ENCODE results near the gene RMC1.
"Not testable (repeated sequence)": the region's sequence is repeated elsewhere in the genome, so short reads cannot be mapped to it uniquely, and the experiment has no call there.

Gene RMC1

DNA sequence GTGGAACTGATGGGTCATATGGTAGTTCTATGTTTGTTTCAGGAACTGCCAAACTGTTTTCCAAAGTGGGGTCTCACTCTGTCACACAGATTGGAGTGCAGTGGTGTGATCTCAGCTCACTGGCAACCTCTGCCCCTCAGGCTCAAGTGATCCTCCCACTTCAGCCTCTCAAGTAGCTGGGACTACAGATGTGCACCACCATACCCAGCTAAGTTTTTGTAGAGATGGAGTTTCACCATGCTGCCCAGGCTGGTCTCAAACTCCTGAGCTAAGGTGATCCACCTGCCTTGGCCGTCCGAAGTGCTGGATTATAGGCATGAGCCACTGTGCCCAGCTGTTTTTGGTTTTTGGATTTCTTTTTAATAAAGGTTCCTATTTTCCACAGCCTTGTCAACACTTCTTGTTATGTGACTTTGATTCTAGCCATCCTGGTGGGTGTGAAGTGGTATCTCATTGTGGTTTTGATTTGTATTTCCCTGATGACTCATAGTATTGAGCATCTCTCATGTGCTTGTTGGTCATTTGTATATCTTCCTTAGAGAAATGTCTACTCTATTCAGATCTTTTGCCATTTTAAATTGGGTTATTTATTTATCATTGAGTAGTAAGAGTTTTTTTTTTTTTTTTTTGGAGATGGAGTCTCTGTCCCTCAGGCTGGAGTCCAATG is 60.2 kb downstream of the RMC1 start:
- no peak for DNase-seq (ENCODE audit: low read depth in 2 of 2)

DNA sequence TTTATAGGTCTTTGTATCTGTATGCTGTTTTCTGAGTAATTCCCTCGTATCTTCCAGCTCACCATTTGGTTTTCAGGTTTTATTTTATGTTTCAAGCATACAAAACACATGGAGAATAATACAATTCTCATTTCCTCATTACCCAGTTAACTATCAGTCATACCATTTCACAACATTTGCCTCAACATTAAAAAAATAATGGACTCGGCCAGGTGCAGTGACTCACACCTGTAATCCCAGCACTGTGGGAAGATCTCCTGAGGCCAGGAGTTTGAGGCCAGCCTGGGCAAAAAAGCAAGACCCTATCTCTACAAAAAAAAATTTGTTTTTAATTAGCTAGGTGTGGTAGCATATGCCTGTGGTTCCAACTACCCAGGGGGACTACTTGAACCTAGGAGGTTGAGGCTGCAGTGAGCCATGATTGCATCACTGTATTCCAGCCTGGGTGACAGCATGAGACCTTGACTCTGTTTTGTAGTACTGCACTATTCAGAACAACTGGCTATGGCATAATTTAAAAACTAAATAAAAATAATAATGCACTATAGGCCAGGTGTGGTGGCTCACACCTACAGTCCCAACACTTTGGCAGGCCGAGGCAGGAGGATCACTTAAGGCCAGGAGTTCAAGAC is 62.7 kb downstream of the RMC1 start:
- DNase-seq (ENCODE audit: low read depth in 2 of 2) = no peak

DNA sequence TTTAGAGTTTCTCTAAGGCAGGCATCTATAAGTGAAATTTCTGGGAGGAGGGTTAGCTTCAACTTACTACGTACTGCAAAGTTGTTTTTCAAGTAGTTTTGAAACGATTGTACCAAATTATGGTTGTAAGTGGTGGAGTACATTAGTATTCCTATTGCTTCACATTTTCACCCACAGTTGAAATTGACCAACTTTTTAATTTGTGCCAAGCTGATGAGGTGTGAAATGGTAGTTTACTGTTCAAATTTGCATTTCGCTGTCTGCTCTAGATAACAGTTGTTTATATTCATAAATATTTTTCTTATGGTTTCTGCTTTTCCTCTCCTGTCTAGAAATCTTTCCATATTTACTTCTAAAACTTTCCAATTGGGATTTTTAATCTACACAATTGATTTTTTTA is 64.4 kb downstream of the RMC1 start:
- no peak for DNase-seq (ENCODE audit: low read depth in 2 of 2)

DNA sequence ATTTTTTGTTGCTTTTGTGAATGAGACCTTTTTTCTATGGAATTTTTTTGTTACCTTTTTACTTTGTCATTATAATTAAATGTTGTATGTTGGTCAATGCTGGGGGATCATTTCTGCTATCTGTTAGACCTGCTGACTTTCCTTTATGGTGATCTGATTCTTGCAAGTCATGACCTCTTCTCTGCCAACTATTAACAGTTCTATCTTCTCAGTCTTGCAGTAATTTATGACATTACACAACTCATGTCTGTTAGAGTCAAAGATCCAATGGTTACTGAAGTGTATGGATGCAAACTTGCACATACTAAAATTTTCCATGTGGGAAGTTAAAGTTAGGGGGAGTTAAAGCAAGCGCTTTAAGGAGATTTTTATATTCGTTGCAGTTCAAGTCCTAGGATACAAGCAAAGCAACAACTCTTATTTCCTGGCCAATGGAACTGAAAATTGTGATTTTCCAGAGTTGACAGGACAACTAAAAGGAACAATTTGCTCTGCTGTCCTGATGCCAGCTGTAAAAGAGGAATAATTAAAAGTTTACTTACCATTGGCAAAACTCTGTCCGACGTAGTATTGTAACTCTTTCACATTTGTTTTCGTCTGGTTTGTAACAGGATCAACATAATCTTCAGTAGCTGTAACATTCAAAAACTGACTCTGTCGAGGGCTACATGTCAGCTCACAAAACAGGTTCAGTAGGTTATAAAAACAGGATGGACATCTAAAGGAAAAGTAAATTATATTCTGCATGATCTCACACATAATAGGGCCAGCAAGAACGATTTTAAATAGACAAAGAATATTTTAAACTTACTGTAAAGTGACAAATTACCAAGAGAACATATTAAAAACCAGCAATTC is 65.2 kb downstream of the RMC1 start:
- DNase-seq (ENCODE audit: low read depth in 2 of 2) = no peak

DNA sequence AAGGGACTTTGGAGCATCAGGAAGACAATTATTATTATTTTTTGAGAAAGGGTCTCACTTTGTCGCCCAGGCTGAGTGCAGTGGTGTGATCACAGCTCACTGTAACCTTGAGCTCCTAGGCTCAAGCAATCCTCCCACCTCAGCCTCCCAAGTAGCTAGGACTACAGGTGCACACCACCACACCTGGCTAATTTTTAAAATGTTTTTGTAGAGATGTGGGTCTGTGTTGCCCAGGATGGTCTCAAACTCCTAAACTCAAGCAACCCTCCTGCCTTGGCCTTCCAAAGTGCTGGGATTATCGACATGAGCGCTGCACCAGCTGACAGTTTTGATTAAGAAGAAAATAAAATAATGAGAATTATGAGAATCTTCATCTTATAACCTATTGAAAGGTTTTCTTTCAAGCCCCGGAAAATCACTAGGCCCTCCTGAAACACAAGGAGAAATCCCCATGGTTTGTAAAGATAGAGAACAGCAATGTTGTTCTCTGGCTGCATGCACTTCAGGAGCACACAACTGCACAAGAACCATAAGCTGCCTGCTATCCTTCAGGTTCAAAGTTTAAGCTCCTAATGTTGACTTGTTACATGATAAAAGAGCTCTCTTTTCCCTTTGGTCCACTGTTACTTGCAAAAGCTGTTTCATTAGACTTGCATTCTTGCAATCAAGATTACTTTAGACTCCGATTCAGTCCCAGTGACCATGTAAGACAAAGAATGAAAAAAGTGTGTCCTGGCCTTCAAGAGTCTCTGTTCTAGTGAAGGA is 66.2 kb downstream of the RMC1 start:
- no peak for DNase-seq (ENCODE audit: low read depth in 2 of 2)

DNA sequence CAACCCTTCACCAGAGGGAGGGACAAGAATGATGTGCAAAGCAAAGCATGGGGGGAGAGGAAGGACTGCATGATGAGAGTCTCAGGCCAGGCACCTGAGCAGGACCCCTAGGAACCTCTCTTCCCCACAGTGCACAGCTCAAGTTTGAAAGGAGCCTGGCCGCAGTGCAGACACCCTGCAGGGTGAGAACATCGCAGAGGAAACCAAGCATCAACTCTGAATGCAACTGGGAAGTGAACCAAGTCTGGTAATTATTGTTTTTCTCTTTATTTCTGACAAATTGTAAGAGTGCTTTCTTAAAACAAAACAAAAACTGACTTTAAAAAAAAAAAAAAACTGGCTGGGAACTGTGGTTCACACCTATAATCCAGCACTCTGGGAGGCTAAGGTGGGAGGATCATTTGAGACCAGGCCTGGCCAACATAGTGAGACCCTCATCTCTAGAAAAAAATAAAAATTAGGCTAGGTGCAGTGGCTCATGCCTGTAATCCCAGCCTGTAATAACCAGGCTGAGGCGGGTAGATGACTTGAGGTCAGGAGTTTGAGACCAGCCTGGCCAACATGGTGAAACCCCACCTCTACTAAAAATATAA is 67.7 kb downstream of the RMC1 start:
- DNase-seq (ENCODE audit: low read depth in 2 of 2) = no peak

DNA sequence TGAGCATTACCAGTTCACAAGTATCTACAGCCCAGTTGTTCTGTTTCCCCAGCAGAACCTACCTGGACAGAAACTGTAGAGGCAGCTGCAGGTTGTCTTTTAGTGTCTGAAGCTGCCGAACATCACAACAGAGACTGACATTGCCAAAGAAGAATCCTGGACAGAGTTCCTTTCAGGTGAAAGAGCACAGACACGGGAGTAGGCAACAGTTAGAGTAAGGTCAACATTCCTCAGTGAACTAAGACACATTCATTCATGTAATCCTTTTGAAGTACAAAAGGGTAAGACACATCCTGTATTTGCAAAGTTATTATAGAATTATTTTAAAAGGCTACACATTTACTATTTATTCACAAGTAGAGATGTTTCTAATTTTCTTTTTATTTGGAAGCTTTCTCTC is 68.7 kb downstream of the RMC1 start:
- no peak for DNase-seq (ENCODE audit: low read depth in 2 of 2)

DNA sequence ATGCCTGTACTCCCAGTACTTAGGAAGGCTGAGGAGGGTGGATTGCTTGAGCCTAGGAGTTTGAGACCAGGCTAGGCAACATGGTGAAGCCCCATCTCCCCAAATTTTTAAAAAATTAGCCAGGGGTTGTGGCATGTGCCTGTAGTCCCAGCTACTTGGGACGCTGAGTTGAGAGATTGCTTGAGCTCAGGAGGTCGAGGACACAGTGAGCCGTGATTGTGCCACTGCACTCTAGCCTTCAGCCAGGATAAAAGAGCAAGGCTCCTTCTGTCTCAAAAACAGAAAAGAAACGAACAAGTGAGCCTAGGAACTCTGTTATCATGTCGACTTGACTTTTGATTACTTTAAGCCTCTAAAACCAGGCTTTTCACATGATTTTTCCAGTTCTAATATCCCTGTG is 69.3 kb downstream of the RMC1 start:
- DNase-seq (ENCODE audit: low read depth in 2 of 2) = no peak

DNA sequence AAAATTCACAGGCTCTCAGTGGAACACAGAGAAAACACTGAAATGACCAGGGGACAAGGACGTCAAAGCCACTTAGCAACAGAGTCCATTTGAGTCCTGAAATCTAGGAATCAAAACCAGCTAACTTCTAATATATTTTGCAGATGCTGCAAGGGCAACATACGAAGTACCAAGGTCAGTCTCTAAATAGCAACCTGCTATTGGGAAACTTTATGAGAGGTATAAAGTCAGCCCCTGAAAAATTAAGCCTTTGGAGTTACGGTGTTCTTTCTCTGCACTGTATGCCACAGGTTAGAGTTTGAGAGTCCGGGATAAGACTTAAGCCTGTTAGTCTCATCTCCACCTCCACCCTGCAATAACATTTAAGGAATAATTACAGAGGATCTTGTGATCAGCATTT is 69.7 kb downstream of the RMC1 start:
- DNase-seq (ENCODE audit: low read depth in 2 of 2) = no peak

DNA sequence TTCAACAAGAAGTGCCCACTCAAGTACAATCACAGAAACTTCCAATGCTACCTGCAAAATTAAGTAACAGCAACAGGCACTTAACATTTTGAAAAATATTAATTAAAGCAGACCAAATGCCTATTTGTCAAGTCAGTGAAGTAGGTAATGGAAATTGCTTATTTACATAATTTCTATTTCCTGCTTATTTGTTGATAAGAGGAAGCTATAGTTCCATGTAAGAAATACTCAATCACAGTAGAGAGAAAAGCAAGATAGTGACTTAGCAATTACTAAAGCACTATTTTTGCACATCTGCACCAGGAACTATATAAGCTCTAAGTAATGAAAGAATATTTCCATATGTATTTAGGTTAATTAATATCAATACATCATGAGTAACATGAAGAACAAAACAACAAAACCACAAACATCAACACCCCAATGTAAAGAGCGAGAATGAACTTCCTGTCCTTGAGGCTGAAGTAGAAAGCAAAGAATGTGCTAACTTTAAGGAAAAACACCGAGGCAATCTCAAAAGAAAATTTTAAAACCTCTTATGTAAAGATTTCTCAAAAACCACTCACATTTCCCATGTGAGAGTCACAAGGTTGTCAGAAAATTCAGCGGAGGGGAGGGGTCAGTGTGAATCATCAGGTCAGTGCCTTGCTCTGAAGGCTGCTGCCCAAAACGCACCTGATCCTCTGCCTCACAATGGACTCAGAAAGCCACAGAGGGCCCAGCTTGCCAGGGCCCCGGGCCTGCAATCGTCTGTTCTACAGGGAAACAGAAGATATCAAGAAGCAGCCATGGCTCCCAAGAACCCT is 70.5 kb downstream of the RMC1 start:
- DNase-seq (ENCODE audit: low read depth in 2 of 2) = no peak

DNA sequence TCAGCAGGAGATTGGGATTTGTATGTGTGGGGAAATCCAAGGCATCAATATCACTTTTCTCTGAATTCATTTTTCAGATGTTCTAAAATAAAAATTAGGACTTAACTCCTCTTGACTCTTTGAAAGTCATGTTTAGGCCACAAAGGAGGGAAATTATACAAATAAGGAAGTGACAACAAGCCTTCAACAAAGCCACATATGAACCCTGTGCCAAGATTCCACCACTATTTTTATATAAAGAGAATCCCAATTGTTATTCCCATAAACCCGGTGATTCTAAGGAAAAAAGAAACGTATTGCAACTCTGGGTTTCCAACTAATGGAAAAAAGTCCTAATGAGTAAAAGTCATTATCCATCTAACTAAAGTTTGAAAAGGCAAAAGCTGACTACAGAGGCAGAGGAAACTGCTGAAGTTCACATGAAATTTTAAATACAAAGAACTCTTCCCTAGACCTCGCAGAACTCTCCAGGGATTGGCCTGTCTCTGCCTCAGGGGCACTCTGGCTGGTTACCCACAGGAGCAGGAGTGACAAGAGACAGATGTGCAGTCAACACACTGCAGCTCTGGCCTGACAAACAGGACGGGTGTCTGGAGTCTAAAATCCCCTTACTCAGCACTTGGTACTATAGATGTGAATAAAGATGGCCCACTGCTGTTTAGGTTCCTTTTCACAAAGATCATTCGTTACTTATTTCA is 71.4 kb downstream of the RMC1 start:
- DNase-seq (ENCODE audit: low read depth in 2 of 2) = no peak

DNA sequence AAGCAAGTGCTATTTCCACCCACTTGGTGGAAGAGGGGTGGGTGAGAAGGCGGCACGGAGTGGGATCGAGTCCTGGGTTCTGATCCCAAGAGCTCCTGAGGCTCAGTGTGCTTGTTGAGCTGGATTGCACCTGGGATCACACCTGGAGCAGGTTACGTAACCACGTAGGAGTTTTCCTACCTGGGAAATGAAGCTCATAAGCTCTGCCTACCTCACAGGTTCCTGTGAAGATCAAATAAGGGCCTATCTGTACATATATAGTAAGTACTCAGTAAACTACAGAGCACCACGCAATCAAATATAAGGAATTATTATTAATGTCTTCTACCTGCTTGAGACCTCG is 72.0 kb downstream of the RMC1 start:
- DNase-seq (ENCODE audit: low read depth in 2 of 2) = no peak

DNA sequence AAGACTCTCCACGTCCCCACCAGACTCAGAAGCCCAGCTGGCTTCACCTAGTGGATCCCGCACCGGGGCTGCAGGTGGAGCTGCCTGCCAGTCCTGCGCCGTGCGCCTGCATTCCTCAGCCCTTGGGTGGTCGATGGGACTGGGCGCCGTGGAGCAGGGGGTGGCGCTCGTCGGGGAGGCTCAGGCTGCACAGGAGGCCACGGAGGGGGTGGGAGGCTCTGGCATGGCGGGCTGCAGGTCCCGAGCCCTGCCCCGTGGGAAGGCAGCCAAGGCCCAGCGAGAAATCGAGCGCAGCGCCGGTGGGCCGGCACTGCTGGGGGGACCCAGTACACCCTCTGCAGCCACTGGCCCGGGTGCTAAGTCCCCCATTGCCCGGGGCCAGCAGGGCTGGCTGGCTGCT is 74.2 kb downstream of the RMC1 start:
- not testable (repeated sequence) for DNase-seq (ENCODE audit: low read depth in 2 of 2)

DNA sequence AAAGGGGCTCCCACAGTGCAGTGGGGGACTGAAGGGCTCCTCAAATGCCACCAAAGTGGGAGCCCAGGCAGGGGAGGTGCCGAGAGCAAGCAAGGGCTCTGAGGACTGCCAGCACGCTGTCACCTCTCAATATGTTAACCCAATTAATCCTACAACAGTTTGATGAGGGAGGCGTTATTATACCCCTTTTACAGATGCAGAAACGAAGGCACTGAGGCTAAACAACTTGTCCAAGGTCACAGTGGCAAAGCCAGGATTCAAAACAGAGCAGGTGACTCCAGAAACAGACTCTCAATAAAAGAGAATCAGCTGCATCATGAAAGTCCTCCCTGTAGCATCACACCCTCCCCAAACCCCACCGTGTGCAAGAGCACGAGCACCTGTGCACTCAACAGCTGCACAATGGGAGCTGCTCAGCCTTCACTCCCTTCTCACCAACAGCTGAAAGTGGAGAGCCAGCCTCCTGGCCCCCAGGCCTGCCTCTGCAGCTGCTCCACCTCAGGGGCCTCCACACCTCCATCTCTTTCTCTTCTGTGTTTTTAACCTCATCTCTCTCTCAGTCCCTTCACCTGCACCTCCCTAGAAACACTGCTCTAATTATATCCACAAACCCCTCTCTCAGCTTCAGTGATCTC is 74.9 kb downstream of the RMC1 start:
- no peak for DNase-seq (ENCODE audit: low read depth in 2 of 2)

DNA sequence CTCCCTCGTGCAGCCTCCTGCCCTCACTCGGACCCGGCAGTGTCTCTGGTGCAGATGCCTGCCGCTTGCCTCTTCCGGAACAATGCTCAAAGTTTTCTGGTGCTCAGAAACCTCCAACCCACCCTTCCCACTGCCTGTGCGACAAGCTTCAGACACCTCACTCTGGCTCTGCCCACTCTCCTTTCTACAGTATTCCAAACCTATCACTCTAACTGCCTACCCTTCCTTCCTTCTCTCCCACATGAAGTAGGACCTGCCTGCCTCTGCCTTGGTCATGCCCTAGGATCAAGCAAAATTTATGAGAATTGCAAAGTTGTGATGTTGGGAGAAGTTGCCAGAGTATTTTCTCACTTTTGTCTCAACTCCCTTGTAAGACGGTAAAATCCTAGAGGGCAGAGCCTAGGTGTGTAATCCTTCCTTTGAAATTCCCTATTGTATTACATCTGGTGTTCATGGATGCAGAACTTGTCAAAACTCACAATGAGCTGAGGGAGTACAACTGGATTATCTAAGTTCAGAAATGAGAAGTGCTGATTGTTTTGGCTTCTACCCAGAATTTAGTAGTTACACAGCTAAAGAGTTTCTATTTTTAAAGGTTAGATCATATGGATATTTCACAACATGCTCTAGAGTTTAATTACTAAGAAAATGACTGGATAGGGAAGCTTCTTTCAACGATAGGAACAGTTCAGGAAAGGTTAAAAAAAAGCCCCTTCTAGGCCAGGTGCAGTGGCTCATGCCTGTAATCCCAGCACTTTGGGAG is 75.8 kb downstream of the RMC1 start:
- DNase-seq (ENCODE audit: low read depth in 2 of 2) = no peak

DNA sequence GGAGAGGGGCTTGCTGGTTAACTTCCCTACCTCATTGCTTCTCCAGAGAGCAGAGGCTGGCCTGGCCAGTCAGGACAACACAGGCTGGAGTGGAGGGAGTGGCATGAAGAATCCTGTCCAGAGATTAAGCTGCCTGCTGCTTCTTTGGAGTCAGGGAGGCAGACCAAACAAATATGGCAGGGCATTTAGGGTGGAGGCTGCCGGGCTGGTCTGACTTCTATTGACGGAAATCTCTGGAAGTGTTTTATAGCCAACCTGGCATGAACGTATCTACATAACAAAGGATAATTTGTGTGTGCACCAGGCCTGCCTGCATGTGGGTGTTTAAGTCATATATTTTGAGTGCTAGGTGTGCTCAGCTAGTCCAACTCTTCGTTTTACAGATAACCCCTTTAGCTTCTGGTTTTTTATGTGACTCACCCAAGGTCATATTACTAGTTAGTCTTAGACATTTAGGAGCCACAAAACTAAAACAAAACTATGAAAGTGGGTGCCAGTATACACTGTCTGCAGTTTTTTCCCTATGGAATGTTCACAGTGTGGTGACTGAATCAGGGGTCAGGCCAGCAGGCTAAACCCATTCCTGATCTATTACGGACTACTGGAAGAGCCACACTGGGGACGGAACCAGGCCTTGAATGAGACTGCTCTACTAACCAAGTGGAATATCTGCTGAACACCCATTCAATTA is 77.5 kb downstream of the RMC1 start:
- DNase-seq (ENCODE audit: low read depth in 2 of 2) = no peak

All from stimulated activated CD4-positive, alpha-beta T cell treated with anti-CD3 and anti-CD28 coated beads, Interleukin-4, amount 100 ng/mL, for 48 hours (primary cell).